GM19468 (cell line): ENCODE measurements around the gene GNAT3.

Experiments used
- ATAC-seq: cut with Tn5 transposase; IDR thresholded peaks from one replicate; pipeline ENCODE4 v1.9.1; 2021; ENCODE audit warnings: mild to moderate bottlenecking, moderate library complexity, moderate number of reproducible peaks; ENCODE audit not compliant: unreplicated experiment; ENCODE audit errors: extremely low read depth

GNAT3 gene

GRCh38 chr7:80511964-80512363 is at the start of gene GNAT3:
Gene GNAT3, minus strand, starts transcription at chr7:80512064. Its CDS starts 138 bp downstream, at chr7:80511926.
- no peak for ATAC-seq

GRCh38 chr7:80558116-80558515 is 46.3 kb upstream of the GNAT3 start:
- no peak for ATAC-seq

GRCh38 chr7:80552031-80552694 is 40.3 kb upstream of the GNAT3 start:
- ATAC-seq: no peak

- no peak for ATAC-seq
Measured at GRCh38 chr7:80550005-80550404, 38.1 kb upstream of the GNAT3 start.

- ATAC-seq: no peak
Measured at GRCh38 chr7:80548840-80549530, 37.1 kb upstream of the GNAT3 start.

- no peak for ATAC-seq
Measured at GRCh38 chr7:80542398-80542797, 30.5 kb upstream of the GNAT3 start.

GRCh38 chr7:80540836-80541235 is 29.0 kb upstream of the GNAT3 start:
- no peak for ATAC-seq

GRCh38 chr7:80537091-80537490 is 25.2 kb upstream of the GNAT3 start:
- no peak for ATAC-seq

GRCh38 chr7:80536426-80536825 is 24.6 kb upstream of the GNAT3 start:
- ATAC-seq: no peak

- no peak for ATAC-seq
Measured at GRCh38 chr7:80533287-80533686, 21.4 kb upstream of the GNAT3 start.

GRCh38 chr7:80532153-80532552 is 20.3 kb upstream of the GNAT3 start:
- ATAC-seq: no peak

GRCh38 chr7:80530136-80530535 is 18.3 kb upstream of the GNAT3 start:
- no peak for ATAC-seq

- no peak for ATAC-seq
Measured at GRCh38 chr7:80529362-80529761, 17.5 kb upstream of the GNAT3 start.

GRCh38 chr7:80528689-80529088 is 16.8 kb upstream of the GNAT3 start:
- no peak for ATAC-seq

GRCh38 chr7:80526472-80526871 is 14.6 kb upstream of the GNAT3 start:
- no peak for ATAC-seq

- ATAC-seq: no peak
Measured at GRCh38 chr7:80524693-80525092, 12.8 kb upstream of the GNAT3 start.

- no peak for ATAC-seq
Measured at GRCh38 chr7:80521809-80522208, 9.9 kb upstream of the GNAT3 start.

- no peak for ATAC-seq
Measured at GRCh38 chr7:80520199-80520598, 8.3 kb upstream of the GNAT3 start.

GRCh38 chr7:80517282-80517747 is 5.5 kb upstream of the GNAT3 start:
- no peak for ATAC-seq

GRCh38 chr7:80515298-80515697 is 3.4 kb upstream of the GNAT3 start:
- no peak for ATAC-seq

- no peak for ATAC-seq
Measured at GRCh38 chr7:80510021-80510420, 1.8 kb downstream of the GNAT3 start.

GRCh38 chr7:80508440-80508839 is 3.4 kb downstream of the GNAT3 start:
- ATAC-seq: no peak
